WTC11 (cell line): ENCODE measurements around the gene PLRG1.

ENCODE experiments used
- AFF4 ChIP-seq: sonication (generic); formaldehyde crosslinking; IDR thresholded peaks from 2 replicates; pipeline ENCODE4 v1.8.1; 2023; ENCODE audit warnings: mild to moderate bottlenecking, missing genetic modification reagents, borderline replicate concordance
- CTCF ChIP-seq: fragments of 200-600 bp; IDR thresholded peaks from 2 replicates; pipeline ENCODE4 v1.8.0; 2022; ENCODE audit warnings: antibody characterized with exemption
- GABPB1 ChIP-seq: sonication (generic); formaldehyde crosslinking; IDR thresholded peaks from 2 replicates; pipeline ENCODE4 v1.8.1; 2023; ENCODE audit warnings: mild to moderate bottlenecking, missing genetic modification reagents
- IRF1 ChIP-seq: sonication (generic); formaldehyde crosslinking; IDR thresholded peaks from 2 replicates; pipeline ENCODE4 v1.8.0; 2023; ENCODE audit warnings: missing genetic modification reagents
- KAT7 ChIP-seq: sonication (generic); formaldehyde crosslinking; IDR thresholded peaks from 2 replicates; pipeline ENCODE4 v1.8.1; 2023; ENCODE audit warnings: missing genetic modification reagents, mild to moderate bottlenecking, borderline replicate concordance
- NFYB ChIP-seq: sonication (generic); formaldehyde crosslinking; conservative IDR thresholded peaks from 2 replicates; pipeline ENCODE4 v1.8.0; 2022; ENCODE audit warnings: low read depth, missing genetic modification reagents
- NR2C2 ChIP-seq: sonication (generic); formaldehyde crosslinking; IDR thresholded peaks from 2 replicates; pipeline ENCODE4 v1.8.0; 2022; ENCODE audit warnings: mild to moderate bottlenecking, missing genetic modification reagents
- SP1 ChIP-seq: sonication (generic); formaldehyde crosslinking; conservative IDR thresholded peaks from 2 replicates; pipeline ENCODE4 v1.8.1; 2022; ENCODE audit warnings: missing genetic modification reagents
- TCF7 ChIP-seq: sonication (generic); formaldehyde crosslinking; IDR thresholded peaks from 2 replicates; pipeline ENCODE4 v1.8.0; 2022; ENCODE audit warnings: mild to moderate bottlenecking, low read depth, missing genetic modification reagents, moderate library complexity
- TEAD1 ChIP-seq: sonication (generic); formaldehyde crosslinking; IDR thresholded peaks from 2 replicates; pipeline ENCODE4 v1.8.0; 2022; ENCODE audit warnings: mild to moderate bottlenecking, missing genetic modification reagents
- TF ChIP-seq, protein P1 (sequence below): sonication (generic); formaldehyde crosslinking; IDR thresholded peaks from 2 replicates; pipeline ENCODE4 v1.8.0; 2023; ENCODE audit warnings: missing genetic modification reagents, mild to moderate bottlenecking, borderline replicate concordance
- TF ChIP-seq, protein P2 (sequence below): sonication (generic); formaldehyde crosslinking; IDR thresholded peaks from 2 replicates; pipeline ENCODE4 v1.8.1; 2023; ENCODE audit warnings: mild to moderate bottlenecking, missing genetic modification reagents, moderate library complexity

DNA sequence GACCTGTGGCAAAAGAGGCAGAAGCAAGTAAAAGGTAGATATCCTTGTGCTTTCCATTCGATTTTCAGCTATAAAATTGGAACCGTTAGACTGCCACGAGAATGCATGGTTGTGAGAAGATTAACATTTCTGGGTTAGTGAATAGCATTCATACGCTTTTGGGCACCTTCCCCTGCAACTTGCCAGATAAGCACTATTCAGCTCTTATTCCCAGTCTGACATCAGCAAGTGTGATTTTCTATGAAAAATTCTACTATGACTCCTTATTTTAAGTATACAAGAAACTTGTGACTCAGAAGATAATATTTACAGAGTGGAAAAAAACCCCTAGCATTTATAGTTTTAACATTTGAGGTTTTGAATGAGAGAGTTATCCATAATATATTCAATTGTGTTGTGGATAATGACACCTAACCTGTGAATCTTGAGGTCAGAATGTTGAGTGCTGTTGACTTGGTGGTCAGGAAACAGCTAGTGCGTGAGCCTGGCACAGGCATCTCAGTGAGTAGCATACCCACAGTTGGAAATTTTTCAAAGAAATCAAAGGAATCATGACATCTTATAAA, 16.5 kb upstream of the PLRG1 start:
- TF ChIP-seq TEAD1 (CRISPR knock-in tag) (no peak), CTCF (no peak), IRF1 (CRISPR knock-in tag) (no peak), TCF7 (CRISPR knock-in tag) (no peak), SP1 (CRISPR knock-in tag) (no peak), NFYB (CRISPR knock-in tag) (no peak), AFF4 (CRISPR knock-in tag) (no peak), NR2C2 (CRISPR knock-in tag) (no peak), GABPB1 (CRISPR knock-in tag) (no peak), KAT7 (CRISPR knock-in tag) (no peak)
- TF ChIP-seq, protein P1, sequence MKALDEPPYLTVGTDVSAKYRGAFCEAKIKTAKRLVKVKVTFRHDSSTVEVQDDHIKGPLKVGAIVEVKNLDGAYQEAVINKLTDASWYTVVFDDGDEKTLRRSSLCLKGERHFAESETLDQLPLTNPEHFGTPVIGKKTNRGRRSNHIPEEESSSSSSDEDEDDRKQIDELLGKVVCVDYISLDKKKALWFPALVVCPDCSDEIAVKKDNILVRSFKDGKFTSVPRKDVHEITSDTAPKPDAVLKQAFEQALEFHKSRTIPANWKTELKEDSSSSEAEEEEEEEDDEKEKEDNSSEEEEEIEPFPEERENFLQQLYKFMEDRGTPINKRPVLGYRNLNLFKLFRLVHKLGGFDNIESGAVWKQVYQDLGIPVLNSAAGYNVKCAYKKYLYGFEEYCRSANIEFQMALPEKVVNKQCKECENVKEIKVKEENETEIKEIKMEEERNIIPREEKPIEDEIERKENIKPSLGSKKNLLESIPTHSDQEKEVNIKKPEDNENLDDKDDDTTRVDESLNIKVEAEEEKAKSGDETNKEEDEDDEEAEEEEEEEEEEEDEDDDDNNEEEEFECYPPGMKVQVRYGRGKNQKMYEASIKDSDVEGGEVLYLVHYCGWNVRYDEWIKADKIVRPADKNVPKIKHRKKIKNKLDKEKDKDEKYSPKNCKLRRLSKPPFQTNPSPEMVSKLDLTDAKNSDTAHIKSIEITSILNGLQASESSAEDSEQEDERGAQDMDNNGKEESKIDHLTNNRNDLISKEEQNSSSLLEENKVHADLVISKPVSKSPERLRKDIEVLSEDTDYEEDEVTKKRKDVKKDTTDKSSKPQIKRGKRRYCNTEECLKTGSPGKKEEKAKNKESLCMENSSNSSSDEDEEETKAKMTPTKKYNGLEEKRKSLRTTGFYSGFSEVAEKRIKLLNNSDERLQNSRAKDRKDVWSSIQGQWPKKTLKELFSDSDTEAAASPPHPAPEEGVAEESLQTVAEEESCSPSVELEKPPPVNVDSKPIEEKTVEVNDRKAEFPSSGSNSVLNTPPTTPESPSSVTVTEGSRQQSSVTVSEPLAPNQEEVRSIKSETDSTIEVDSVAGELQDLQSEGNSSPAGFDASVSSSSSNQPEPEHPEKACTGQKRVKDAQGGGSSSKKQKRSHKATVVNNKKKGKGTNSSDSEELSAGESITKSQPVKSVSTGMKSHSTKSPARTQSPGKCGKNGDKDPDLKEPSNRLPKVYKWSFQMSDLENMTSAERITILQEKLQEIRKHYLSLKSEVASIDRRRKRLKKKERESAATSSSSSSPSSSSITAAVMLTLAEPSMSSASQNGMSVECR (CRISPR knock-in tag): no peak
- TF ChIP-seq, protein P2, sequence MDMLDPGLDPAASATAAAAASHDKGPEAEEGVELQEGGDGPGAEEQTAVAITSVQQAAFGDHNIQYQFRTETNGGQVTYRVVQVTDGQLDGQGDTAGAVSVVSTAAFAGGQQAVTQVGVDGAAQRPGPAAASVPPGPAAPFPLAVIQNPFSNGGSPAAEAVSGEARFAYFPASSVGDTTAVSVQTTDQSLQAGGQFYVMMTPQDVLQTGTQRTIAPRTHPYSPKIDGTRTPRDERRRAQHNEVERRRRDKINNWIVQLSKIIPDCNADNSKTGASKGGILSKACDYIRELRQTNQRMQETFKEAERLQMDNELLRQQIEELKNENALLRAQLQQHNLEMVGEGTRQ: no peak
